GM18951 (cell line): ENCODE measurements around the gene ANKRD36C.
"Not testable (repeated sequence)": the region's sequence is repeated elsewhere in the genome, so short reads cannot be mapped to it uniquely, and the experiment has no call there.

ENCODE experiments used
- POLR2A ChIP-seq: IDR thresholded peaks from 4 replicates; pipeline ENCODE4 v1.6.1; 2011; ENCODE audit warnings: mild to moderate bottlenecking; ENCODE audit not compliant: insufficient read length, insufficient read depth; ENCODE audit errors: extremely low read depth
- in situ Hi-C: fragments of 300-500 bp; cut with MboI; formaldehyde crosslinking; loops from one replicate; pipeline ENCODE4 v1.12.0; 2022; ENCODE audit warnings: low sequenced_read_pairs, mixed read lengths, inconsistent platforms; ENCODE audit not compliant: unreplicated experiment

Gene ANKRD36C

DNA sequence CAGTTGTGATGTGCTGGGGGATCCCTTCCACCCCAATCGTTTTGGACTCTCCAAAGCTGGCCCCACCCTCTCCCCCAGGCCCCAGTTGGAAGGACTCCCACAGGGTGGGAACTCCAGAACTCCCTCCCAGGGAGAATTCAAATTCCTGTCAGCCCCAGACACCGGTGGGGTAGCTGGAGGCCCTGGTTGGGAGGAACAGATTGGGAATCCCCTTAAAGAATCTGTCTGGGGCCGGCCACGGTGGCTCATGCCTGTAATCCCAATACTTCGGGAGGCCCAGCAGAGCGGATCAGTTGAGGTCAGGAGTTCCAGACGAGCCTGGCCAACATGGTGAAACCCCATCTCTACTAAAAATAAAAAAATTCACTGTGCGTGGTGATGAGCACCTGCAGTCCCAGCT lies 155.5 kb downstream of the ANKRD36C start:
- TF ChIP-seq POLR2A: no peak
- in situ Hi-C loops: no loop called here

DNA sequence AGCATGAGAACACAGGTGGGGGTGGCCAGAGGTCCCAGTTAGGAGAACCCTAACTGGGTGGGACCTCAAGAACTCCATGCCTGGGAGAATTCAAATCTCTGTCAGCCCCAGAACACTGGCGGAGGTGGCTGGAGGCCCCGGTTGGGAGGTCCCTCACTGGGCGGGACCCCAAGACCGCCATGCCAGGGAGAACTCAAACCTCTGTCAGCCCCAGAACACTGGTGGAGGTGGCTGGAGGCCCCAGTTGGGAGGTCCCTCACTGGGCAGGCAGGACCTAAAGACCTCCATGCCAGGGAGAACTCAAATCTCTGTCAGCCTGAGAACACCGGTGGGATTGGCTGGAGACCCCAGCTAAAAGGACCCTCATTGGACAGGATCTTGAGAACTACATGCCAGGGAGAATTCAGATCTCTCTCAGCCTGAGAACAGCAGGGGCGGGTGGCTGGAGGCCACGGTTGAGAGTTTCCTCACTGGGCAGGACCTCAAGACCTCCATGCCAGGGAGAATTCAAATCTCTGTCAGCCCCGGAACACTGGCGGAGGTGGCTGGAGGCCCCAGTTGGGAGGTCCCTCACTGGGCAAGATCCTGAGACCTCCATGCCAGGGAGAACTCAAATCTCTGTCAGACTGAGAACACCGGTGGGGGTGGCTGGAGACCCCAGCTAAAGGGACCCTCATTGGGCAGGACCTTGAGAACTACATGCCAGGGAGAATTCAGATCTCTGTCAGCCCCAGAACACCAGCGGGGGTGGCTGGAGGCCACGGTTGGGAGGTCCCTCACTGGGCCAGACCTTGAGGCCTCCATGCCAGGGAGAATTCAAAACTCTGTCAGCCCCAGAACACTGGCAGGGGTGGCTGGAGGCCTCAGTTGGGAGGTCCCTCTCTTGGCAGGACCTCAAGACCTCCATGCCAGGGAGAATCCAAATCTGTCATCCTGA lies 157.3 kb downstream of the ANKRD36C start:
- in situ Hi-C loops: not testable (repeated sequence)

DNA sequence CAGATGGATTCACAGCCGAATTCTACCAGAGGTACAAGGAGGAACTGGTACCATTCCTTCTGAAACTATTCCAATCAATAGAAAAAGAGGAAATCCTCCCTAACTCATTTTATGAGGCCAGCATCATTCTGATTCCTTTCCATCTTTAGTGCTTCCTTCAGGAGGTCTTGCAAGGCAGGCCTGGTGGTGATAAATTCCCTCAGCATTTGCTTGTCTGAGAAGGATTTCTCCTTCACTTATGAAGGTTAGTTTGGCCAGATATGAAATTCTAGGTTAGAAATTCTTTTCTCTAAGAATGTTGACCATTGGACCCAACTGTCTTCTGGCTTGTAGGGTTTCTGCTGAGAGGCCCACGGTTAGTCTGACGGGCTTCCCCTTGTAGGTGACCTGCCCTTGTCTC lies 167.4 kb downstream of the ANKRD36C start:
- in situ Hi-C loops: not testable (repeated sequence)

DNA sequence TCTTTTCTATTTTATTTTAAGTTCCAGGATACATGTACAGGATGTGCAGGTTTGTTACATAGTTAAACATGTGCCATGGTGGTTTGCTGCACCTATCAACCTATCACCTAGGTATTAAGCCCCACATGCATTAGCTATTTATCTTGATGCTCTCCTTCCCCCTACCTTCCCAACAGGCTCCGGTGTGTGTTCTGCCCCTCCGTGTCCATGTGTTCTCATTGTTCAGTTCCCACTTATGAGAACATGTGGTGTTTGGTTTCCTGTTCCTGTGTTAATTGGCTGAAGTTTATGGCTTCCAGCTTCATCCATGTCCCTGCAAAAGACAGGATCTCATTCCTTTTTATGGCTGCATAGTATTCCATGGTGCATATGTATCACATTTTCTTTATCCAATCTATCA lies 174.1 kb downstream of the ANKRD36C start:
- in situ Hi-C loops: not testable (repeated sequence)

DNA sequence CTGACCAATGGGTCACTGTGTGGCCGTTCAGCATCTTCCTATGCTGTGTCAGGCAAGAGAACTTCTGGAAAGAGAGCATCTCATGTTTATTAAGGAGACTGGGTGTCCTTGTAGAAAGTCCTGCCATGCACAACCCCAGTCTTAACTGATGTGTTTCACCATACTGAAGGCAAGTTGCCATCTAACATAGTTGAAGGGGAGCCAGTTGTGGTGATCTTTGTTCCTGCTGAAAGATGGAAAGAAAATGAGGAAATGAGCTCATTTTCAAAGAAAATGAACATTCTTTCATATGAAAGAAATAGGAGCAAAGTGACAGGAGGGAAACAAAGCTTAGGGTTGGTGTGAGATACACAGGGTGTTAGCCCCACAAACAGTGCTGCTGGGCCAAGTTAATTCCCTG lies 178.3 kb downstream of the ANKRD36C start:
- in situ Hi-C loops: not testable (repeated sequence)

DNA sequence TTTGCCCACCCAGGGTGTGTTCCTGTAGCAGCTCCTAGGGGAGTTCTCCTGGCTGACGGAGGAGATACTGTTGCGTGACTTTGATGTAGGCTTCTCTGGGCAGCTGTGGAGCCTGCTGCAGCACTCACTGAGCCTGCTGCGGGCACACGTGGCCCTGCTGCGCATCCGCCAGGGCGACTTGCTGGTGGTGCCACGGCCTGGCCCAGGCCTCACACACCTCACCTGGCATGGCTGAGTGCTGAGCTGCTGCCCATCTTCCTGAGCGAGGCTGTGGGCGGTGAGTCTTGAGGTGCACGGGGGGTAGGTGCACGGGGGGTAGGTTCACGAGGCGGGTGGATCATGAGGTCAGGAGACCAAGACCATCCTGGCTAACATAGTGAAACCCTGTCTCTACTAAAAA lies 191.7 kb downstream of the ANKRD36C start:
- in situ Hi-C loops: loop anchor here (25.0 kb wide), 2 partner anchors 287 to 387 kb away; no protein-coding TSS in a partner anchor

DNA sequence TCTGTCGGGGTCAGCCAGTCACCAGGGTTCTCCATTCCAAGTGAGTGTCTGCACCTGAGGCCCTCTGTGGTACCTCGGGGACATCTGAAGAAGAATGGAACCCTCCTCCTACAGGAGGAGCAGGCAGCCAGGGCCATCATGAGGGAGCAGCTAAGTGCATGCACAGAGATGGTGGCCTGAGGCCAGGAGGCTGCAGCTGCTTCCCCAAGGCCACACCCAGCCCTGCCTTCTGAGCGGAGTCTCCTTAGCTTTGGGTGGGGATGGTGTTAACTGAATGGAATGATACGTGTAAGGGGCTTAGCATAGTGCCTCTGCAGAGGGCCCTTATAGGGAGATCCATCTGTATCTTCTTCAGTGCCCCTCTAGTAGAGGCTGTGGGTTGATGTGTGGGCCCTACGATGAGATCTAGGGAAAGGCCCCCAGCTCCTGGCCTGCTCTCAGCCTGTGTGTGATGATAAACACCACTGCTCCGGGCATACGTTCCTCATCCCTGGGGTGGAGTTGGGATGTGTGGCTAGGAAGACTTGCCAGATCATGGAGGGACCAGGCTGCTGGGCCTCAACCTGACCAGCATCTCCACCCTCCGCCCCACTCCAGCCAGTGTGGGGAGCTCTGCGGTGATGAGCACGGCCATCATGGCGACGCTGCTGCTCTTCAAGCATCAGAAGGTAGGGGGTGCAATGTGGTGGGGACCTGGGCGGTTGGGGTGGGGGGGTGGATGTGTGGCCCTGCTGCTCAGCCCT lies 192.3 kb downstream of the ANKRD36C start:
- in situ Hi-C loops: loop anchor here (25.0 kb wide), 2 partner anchors 288 to 388 kb away; no protein-coding TSS in a partner anchor

More for the DNA sequence above, 191.7 kb downstream of the ANKRD36C start:
- no peak for TF ChIP-seq POLR2A

DNA sequence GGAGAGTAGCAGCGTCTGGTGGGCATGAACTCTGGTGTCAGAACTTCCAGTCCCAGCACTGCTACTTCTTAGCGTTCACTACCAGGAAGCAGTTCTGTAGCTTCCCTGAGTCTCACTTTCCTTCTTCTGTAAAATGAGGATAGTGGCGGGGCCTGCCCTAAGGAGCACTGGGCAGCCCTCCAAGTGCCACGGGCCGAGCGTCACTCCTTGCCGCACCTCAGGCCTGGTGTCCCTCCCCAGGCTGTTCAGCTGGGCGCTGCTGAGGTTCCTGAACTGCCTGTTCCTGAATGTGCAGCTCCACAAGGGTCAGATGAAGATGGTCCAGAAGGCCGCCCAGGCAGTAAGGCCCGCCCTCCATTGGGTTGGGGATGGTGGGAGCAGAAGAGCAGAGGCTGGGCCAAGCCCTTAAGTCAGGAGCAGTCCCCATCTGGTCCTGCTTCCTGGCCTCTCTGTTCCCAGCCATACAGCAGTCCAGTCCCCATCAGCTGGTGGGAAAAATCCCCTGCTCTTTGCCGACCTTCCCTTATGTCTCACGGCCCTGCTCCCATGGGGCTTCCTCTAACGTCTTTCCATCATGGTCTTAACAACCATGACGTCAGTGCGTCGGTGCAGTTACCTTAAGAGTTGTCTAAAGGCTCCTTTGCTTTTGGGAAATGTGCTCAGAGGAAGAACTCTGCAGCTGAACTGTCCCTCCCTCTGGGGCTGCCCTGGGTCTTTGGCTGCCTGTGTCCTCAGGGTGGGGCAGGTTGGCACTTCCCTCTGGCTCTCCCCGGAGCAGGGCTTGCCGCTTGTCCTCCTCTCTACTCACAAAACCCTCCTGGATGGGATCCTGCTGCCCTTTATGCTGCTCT lies 195.2 kb downstream of the ANKRD36C start:
- in situ Hi-C loops: loop anchor here (25.0 kb wide), 2 partner anchors 291 to 391 kb away; no protein-coding TSS in a partner anchor

DNA sequence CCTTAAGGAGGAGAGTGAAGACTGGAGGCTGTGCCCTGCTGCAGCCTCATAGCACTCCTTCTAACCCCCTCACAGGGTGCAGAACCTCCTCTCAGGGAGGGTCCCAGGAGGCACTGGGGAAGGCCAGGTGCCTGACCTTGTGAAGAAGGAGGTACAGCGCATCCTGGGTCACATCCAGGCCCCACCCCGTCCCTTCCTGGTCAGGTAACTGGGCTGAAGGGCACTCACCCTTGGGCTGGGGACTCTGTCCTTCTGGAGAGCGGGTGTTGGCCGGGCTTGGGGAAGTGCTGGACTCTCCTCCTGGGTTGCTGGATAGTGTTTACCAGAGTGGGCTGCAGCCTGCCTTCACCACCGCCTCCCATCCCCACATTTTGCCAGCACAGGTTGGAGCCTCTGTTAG lies 197.7 kb downstream of the ANKRD36C start:
- in situ Hi-C loops: loop anchor here (25.0 kb wide), 2 partner anchors 293 to 393 kb away; no protein-coding TSS in a partner anchor

DNA sequence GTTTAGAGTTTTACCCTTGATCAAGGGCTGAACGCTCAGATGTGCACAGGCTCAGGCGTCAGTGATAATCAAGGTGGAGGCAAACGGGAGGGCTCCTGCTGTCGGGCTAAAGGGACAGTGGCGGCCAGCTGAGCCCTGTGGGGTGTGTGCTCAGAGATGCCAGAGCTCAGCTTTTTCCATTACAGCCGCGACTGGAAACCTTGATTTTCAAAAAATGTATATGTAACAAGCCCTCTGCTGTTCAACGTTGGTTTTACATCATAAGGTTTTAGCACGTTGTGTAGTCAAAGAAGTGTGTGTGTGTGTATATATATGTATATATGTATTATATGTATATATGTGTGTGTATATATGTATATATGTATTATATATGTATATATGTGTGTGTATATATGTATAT lies 201.4 kb downstream of the ANKRD36C start:
- in situ Hi-C loops: loop anchor here (25.0 kb wide), 2 partner anchors 297 to 397 kb away; no protein-coding TSS in a partner anchor

DNA sequence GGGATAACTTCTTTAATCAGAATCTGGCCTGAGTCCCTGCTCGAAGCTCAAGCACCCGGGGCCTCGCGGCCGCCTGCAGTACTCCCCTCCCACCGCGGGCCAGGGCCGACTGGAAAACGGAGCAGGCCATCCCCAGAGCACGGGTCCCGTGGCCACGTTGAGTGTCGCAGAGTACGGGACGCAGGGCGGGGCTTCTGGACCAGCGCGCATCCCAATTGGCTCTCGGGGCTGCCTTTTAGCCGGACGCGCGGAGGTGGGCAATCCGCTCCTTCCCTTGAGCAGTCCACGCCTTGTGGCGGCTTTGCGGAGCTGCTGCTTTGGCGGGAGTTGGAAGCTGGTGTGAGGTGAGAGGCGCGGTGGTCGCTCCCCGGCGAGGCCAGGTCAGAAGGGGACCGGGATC lies 202.2 kb downstream of the ANKRD36C start:
- in situ Hi-C loops: loop anchor here (25.0 kb wide), 2 partner anchors 298 to 398 kb away; no protein-coding TSS in a partner anchor

DNA sequence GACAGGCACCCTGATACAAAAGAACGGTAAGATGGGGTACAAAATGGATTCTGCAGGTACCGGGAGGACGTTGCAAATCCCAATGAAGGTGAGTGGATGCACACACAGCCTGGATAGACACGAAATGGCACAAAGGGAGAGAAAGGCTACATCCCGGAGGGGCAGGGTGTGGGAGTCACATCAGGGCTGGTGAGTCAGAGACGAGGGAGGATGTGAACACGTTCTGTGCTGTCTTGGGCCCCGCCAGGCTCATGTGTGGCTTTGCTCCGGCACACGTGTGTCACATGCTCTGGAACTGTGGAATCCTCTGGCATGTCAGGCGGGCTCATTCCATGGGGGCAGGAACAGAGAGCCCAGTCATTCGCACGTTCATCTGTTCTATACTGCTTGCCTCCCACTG lies 203.0 kb downstream of the ANKRD36C start:
- in situ Hi-C loops: loop anchor here (25.0 kb wide), 2 partner anchors 299 to 399 kb away; no protein-coding TSS in a partner anchor
